OCI-LY1 (cell line): Measurements from ENCODE around the gene FGD4.
A peak's percentile ranks its signal among the peaks of the same experiment; 100 is the strongest.

Experiments used
- EZH2 ChIP-seq: fragments of 200-600 bp; sonication (generic), shearing (Covaris generic); IDR thresholded peaks from 2 replicates; pipeline ENCODE4 v1.8.0; 2017; ENCODE audit warnings: borderline replicate concordance, mixed run types, mild to moderate bottlenecking, antibody characterized with exemption, low read length, moderate library complexity, mixed read lengths
- TF ChIP-seq, protein P1 (sequence below): fragments of 200-600 bp; sonication (generic), shearing (Covaris generic); IDR thresholded peaks from 2 replicates; pipeline ENCODE4 v1.5.1; 2017; ENCODE audit warnings: mild to moderate bottlenecking, antibody characterized with exemption, low read length, moderate library complexity, mixed read lengths

DNA sequence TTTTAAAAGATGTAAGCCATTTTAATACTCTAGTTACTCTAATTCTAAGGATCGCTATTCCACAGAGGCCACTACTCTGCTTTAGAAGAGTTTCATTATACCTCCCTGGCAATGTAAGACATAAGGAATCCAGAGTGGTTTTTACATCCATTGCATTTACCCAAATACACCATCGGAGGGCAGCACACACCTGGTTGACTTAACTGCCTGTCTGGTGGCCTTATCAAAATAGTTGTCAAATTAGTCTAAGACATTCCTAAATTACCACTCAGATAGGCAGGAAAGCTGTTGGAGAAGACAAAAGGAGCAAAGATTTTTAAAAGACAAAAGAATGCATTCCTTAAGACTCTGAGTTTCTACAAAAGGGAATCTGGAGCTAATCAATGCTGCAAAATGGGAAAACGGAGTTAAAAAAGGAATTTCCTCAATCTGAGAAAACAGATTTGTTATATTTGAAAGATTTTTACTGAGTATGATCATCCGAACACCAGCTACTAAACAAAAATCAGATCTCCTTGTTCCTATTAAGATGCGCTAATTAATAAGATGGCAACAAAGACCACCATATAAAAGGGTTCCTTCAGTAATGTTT is 33.8 kb upstream of the FGD4 start:
- no peak for TF ChIP-seq EZH2
- TF ChIP-seq, protein P1, sequence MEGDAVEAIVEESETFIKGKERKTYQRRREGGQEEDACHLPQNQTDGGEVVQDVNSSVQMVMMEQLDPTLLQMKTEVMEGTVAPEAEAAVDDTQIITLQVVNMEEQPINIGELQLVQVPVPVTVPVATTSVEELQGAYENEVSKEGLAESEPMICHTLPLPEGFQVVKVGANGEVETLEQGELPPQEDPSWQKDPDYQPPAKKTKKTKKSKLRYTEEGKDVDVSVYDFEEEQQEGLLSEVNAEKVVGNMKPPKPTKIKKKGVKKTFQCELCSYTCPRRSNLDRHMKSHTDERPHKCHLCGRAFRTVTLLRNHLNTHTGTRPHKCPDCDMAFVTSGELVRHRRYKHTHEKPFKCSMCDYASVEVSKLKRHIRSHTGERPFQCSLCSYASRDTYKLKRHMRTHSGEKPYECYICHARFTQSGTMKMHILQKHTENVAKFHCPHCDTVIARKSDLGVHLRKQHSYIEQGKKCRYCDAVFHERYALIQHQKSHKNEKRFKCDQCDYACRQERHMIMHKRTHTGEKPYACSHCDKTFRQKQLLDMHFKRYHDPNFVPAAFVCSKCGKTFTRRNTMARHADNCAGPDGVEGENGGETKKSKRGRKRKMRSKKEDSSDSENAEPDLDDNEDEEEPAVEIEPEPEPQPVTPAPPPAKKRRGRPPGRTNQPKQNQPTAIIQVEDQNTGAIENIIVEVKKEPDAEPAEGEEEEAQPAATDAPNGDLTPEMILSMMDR: peak; percentile 90
